Right lobe of liver (tissue), 6 donors: ENCODE results near the gene FBXO46. TPM values are rescaled to one million over a fixed set of nuclear protein-coding genes. Genes with fewer than 3 reads are reported as not detected.
A peak's percentile ranks its signal among the peaks of the same experiment; 100 is the strongest.
"Not testable (repeated sequence)": the region's sequence is repeated elsewhere in the genome, so short reads cannot be mapped to it uniquely, and the experiment has no call there.

Source experiments
- ATAC-seq, 4 donors: fragments of 200-7000 bp; cut with Tn5 transposase; one replicate each; pipeline ENCODE4 v1.9.1; 2020; ENCODE audit warnings: mild to moderate bottlenecking in 4 of 4, moderate library complexity in 4 of 4
- DNase-seq, 3 donors: peaks; one replicate each; pipeline ENCODE4 v3.0.0-alpha.2; 2020
- H3K27ac ChIP-seq, 3 donors: fragments of 200-600 bp; one replicate each; pipeline ENCODE4 v1.8.0; 2022
- H3K27me3 ChIP-seq, 2 donors: fragments of 200-600 bp; one replicate each; pipeline ENCODE4 v1.8.0; 2022
- H3K36me3 ChIP-seq, 4 donors: fragments of 200-600 bp; sonication (generic) in 1 of 4; one replicate each; pipeline versions ENCODE4 v1.5.1 to v1.8.0; 2017 to 2022; ENCODE audit warnings: control low read depth in 1 of 4
- H3K4me1 ChIP-seq, 4 donors: fragments of 200-600 bp; sonication (generic) in 1 of 4; one replicate each; pipeline versions ENCODE4 v1.5.1 to v1.8.0; 2017 to 2022; ENCODE audit warnings: control low read depth in 1 of 4
- H3K4me3 ChIP-seq, 3 donors: fragments of 200-600 bp; one replicate each; pipeline ENCODE4 v1.8.0; 2022
- H3K9me3 ChIP-seq, 4 donors: fragments of 200-600 bp; sonication (generic) in 1 of 4; one replicate each; pipeline versions ENCODE4 v1.5.1 to v1.8.0; 2017 to 2022; ENCODE audit warnings: control low read depth in 1 of 4
- CTCF ChIP-seq, 4 donors: fragments of 200-600 bp in 3 of 4; fragments of 450-650 bp in 1 of 4; IDR thresholded peaks; one replicate each; pipeline versions ENCODE4 v1.5.1 to v1.8.0; 2016 to 2022; ENCODE audit warnings: antibody characterized with exemption in 4 of 4, mild to moderate bottlenecking in 2 of 4
- POLR2A ChIP-seq: fragments of 450-650 bp; IDR thresholded peaks from one replicate; pipeline ENCODE4 v1.6.1; 2017; ENCODE audit warnings: antibody characterized with exemption, mild to moderate bottlenecking
- WGBS: methylation state at CpG from one replicate; pipeline ENCODE4 v1.1.6; 2018; ENCODE audit warnings: low coverage, low lambda C conversion rate; ENCODE audit not compliant: insufficient coverage; ENCODE audit errors: missing lambda C conversion rate; 5-methylcytosine and 5-hydroxymethylcytosine counted together
- intact Hi-C, 2 donors: fragments of 100-400 bp; cut with DNase I; formaldehyde crosslinking; loops; one replicate each; pipeline versions ENCODE4 v1.11.2 to v1.14.1; 2022
- total RNA-seq, 6 experiments: library from RNA; depleted of rRNA in 2 of 6; stranded (reverse); fragments of >200 nt in 2 of 6; fragmentation: NEBNext Ultra II Directional in 3 of 6; extraction: Animal tissue kit (Norgen Biotek cat#: 25700) in 3 of 6; gene quantifications; one replicate each; pipeline versions ENCODE4 v1.1.0 to v1.2.4, GENCODE V29; 2016 to 2023
- donor health status: DM: no; HTN: yes; CAD: no.
- donor health status: DM: no; HTN: no; CAD: no.
- donor health status: DM: no; HTN: no; CAD: no.
- donor health status: DM: no; HTN: yes; CAD: no.
- donor health status: DM: no; HTN: yes; CAD: no.

FBXO46 gene
- total RNA-seq, 6 experiments from 2014 or later, result 5.6 to 12.4 (median 7.4) TPM

GRCh38 chr19:45692187-45693105 is 38.2 kb downstream of the FBXO46 start, which contains the start of gene QPCTL:
QPCTL (plus strand) TSS chr19:45692666; CDS start chr19:45692704, 38 bp downstream.
- Histone ChIP-seq H3K27ac (peak within 1 kb of the TSS; percentile 64 to 93 (median 82)), H3K4me3 (peak within 1 kb of the TSS; percentile 70 to 95 (median 85)), H3K9me3 (no peaks in the 10 kb centered on the region), H3K36me3 (peaks cover 0 to 9% (median 5%) of the 10 kb centered on the region in 4 donors), H3K4me1 (peaks cover 0 to 13% (median 6%) of the 10 kb centered on the region in 4 donors), H3K27me3 (no peaks in the 10 kb centered on the region)
- intact Hi-C loops, result no loop called here
- ATAC-seq (peak; percentile 92 to 96 (median 92)), DNase-seq (peak; percentile 97 to 99 (median 99))
- WGBS, result under 1% methylated on average over 18 of the region's 70 CpGs
- TF ChIP-seq POLR2A, result peak; percentile 85
- TF ChIP-seq CTCF (IDR thresholded peaks at IDR 0.05), result no peak

GRCh38 chr19:45691516-45692186 is 39.0 kb downstream of the FBXO46 start, which contains the start of gene SNRPD2:
SNRPD2 (minus strand) TSS chr19:45691953; CDS start chr19:45691888, 65 bp downstream.
- H3K36me3 ChIP-seq, result peaks cover 0 to 17% (median 9%) of the 10 kb centered on the region in 4 donors
- WGBS, result under 1% methylated on average over 25 of the region's 36 CpGs
- peaks cover 0 to 13% (median 6%) of the 10 kb centered on the region in 4 donors for H3K4me1 ChIP-seq
- TF ChIP-seq POLR2A, result peak; percentile 84
- no peak for TF ChIP-seq CTCF (IDR thresholded peaks at IDR 0.05)
- H3K4me3 ChIP-seq, result peak within 1 kb of the TSS; percentile 70 to 95 (median 85)
- no peaks in the 10 kb centered on the region for H3K9me3 ChIP-seq
- DNase-seq (peak; percentile 93 to 96 (median 94)), ATAC-seq (peak; percentile 77 to 78 (median 78))
- H3K27ac ChIP-seq, result peak within 1 kb of the TSS; percentile 64 to 93 (median 82)
- no peaks in the 10 kb centered on the region for H3K27me3 ChIP-seq
- intact Hi-C loops, result no loop called here

GRCh38 chr19:45687599-45687998 is 43.1 kb downstream of the FBXO46 start:
- Histone ChIP-seq H3K4me1 (peaks cover 0 to 7% (median 0%) of the 10 kb centered on the region in 4 donors), H3K27me3 (no peaks in the 10 kb centered on the region), H3K9me3 (no peaks in the 10 kb centered on the region), H3K36me3 (peaks cover 0 to 34% (median 10%) of the 10 kb centered on the region in 4 donors), H3K4me3 (no peak overlapping the region), H3K27ac (no peak overlapping the region)
- intact Hi-C loops, result no loop called here
- WGBS, result 73% methylated on average over 3 of the region's 9 CpGs
- DNase-seq (no peak), ATAC-seq (no peak)
- no peak for TF ChIP-seq CTCF (IDR thresholded peaks at IDR 0.05)
- TF ChIP-seq POLR2A, result no peak

GRCh38 chr19:45685045-45685444 is 45.7 kb downstream of the FBXO46 start:
- H3K27me3 ChIP-seq, H3K27ac ChIP-seq, intact Hi-C loops, H3K9me3 ChIP-seq, H3K4me1 ChIP-seq, DNase-seq, ATAC-seq, H3K4me3 ChIP-seq: not testable (repeated sequence)
- peaks cover 0 to 34% (median 10%) of the 10 kb centered on the region in 4 donors for H3K36me3 ChIP-seq
- 83% methylated on average over 8 of the region's 11 CpGs for WGBS
